NCI-H1417 treated with DMSO at 0.1 percent for 48 hours (cell line): ENCODE results near the gene PDZD2.
"Not testable (repeated sequence)": the region's sequence is repeated elsewhere in the genome, so short reads cannot be mapped to it uniquely, and the experiment has no call there.

ENCODE experiments used
- DNase-seq: peaks from one replicate; lab custom pipeline; 2025; lab: John Stamatoyannopoulos, UW

Gene PDZD2

DNA sequence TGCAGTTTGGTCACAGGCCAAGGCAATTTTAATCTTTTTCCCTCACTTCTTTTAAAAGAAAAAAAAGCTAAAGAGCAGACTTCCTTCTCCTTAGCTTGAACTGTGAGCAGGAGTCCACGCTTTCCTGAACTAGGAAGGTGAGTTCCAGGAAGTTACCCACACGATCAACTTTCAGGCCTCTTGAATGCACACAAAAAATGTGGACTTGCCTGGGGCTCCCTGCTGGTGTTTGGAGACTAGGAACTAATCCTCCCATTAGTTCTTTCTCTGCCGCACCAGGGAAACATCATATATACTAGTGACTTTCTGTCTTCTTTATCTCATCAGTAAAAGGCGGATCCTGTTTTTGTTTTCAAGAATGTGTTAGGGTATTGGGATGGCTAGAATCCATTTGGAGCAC lies 295.2 kb downstream of the PDZD2 start:
- no peak for DNase-seq

- no peak for DNase-seq
Measured at GRCh38 chr5:31935496-31936369, 296.8 kb downstream of the PDZD2 start.

- DNase-seq = no peak
Measured at GRCh38 chr5:31936683-31937082, 297.8 kb downstream of the PDZD2 start.

DNA sequence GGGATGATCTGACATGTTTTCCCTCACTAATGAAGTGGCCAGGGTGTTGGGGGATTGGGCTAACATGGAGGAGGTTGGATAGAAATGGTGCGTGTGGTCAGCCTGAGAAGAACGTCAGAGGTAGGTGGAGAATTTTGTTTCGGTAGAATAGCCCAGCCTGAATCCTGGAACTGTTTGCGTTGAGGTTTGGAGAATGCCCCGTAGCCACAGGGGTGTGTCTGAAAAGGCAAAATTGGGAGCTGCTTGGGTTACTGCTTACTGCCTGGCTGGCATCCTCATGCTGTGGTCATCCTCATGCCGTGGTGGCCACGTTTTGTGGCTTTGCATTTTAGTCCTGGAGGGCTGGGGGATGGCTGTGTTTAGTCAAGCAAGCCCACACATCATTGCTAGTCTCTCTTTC lies 298.3 kb downstream of the PDZD2 start:
- DNase-seq = no peak

- DNase-seq = no peak
Measured at GRCh38 chr5:31937703-31938102, 298.8 kb downstream of the PDZD2 start.

DNA sequence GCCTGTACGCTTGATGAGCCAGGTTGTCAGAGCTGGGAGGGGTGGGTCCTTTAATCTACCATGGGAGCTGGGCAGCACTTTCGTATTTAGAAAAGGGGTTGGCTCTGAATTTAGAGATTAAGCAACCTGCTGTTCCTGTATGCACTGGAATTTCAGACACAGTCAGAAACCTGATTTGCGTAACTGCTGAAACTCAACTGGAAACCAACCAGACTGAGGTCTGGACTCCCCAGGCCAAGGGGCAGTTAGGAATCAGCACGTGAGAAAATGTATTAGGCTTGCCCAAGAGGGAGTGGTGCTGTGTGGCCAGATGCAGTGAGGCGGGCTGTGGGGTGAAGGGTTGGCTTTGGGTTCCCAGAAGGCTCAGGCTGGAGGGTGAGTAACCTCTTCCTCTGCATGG lies 300.2 kb downstream of the PDZD2 start:
- DNase-seq = no peak

GRCh38 chr5:31941151-31941755 lies 302.3 kb downstream of the PDZD2 start:
- DNase-seq = no peak

- DNase-seq = no peak
Measured at GRCh38 chr5:31942546-31942945, 303.6 kb downstream of the PDZD2 start.

DNA sequence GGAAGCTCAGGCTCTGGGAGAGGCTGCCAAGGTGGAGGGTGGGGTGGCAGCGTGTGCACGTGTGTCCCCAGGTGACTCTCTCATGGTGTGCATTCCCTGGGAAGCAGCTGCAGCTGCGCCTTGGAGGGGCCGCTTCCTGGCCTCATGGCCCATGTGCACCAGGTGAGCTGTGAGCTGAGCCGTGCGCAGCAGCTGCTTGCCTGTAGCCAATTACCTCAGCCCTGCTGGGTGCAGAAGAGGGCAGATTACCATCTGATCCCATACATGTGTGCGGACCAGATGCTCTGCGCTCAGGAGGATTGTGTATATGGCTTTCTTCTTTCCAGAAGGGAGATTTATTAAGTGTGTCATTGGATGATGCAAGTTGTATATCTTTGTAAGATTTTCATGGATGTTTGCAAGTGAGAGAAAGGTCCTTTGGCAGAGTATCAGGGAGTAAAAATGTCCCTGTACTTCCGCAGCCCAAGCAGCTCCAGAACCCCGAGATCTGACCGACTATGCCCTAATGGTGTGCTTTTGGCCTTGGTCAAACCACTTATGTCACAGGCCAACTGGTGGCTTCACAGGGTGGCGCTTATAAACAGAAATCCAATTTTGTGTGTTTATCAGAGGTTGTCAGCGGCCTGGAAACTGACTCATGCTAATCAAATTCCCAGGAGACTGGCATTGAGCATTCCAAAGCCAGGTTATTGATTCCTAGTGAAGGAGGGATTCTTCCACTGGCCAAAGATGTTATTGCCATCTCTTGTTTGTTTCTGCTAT lies 305.9 kb downstream of the PDZD2 start:
- no peak for DNase-seq

- no peak for DNase-seq
Measured at GRCh38 chr5:31948006-31948405, 309.1 kb downstream of the PDZD2 start.

GRCh38 chr5:31952067-31952466 lies 313.1 kb downstream of the PDZD2 start:
- DNase-seq = no peak

DNA sequence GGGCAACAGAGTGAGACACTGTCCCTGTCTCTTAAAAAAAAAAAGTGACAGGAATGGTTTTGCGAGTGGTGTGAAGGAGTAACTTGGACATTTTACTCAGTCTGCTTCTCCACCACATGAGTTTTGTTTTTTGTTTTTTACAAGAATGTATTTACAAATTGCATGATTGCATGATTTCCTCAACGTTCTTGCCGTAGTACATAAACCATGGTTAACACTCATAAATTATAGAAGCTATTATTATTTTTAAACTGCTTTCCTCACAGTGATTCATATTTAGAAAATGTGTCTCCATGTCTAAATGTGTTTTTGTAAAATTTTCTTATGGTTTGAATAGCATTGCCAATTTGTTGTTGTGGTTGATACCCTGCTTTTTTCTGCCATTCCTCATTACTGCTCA lies 315.2 kb downstream of the PDZD2 start:
- no peak for DNase-seq

DNA sequence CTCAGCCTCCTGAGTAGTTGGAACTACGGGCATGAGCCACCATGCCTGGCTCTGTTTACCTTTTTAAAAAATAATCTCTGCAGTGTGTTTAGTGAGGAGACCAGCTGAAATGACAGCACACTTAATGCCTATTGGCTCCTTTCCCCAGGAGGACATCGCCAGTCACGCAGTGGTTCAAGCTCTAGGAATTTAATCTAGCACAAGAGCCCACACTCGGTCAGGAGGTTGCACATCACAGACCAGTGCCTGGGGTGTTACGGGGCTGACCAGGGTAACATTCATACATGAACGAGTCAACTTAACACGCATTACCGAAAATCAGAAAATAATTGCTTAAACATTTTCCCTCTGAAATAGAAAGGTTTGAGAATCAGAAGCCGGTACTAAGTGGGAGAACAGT lies 318.2 kb downstream of the PDZD2 start:
- no peak for DNase-seq

DNA sequence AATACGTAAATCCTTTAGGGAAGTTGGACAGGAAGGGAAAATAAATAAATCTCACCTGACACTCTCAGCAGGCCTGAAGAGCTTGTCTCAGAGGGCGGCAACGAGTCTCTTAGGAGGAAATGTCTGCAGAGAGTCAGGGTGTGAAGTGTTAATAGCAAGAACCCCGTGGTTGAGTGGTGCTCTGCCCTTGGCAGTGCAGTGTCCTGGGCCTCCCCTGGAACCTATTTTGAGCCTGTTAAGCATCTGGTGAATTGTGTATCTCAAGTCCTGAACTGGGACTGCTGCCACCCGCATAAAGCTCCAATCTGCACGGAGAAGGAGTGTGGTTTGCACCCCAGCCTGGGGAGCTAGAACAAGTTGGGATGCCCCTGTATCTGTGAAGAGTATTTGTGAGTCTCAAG lies 323.4 kb downstream of the PDZD2 start:
- no peak for DNase-seq

- DNase-seq = no peak
Measured at GRCh38 chr5:31962871-31963307, 324.0 kb downstream of the PDZD2 start.

DNA sequence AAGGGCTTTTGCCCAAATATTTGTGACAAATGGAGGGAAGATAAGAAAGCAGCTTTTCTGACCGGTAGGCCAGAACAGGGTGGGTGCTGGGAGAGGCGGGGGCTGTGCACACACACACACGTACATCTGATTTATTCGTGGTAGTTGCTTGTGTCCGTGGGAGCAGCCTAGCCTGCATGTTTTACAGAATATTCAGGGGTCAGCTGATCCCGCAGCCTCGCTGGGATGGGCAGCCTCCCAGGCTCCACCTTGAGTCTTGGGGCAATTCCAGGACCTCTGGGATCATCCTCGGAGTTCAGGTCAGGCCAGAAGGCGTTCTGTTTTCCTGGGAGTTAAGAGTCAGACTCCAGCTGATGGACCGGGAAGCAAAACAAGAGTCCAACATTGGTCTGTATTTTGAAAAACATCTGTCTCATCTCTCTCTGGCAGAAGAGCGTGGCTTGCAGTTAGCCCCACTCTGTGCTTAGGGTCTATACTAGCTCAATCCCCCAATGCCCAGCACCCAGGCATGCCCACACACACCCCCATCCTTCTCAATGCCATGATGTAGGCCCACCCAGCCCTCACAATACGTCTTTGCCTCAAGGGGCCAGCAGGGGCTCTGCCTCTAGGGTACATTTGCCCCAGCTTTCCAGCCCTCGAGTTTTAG lies 324.6 kb downstream of the PDZD2 start:
- no peak for DNase-seq

GRCh38 chr5:31964007-31964360 lies 325.1 kb downstream of the PDZD2 start:
- no peak for DNase-seq

DNA sequence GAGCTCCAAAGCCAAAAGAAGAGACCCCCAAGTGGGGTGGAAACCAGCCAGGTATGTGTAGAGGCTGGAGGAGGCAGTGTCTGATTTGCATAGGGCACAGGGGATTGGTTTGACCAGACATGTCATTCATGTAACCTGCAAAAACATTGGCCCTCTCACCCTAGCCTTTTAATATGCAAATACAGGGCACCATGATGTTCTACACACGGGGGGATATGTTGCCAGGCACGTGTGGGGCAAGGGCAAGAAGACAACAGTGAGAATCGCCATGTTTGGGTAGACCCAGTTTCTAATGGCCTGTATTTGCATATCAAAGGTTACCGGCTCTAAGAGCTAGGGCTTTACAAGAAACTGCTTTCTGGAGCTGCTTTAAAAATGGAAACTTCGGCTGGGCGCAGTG lies 326.3 kb downstream of the PDZD2 start:
- DNase-seq = no peak

DNA sequence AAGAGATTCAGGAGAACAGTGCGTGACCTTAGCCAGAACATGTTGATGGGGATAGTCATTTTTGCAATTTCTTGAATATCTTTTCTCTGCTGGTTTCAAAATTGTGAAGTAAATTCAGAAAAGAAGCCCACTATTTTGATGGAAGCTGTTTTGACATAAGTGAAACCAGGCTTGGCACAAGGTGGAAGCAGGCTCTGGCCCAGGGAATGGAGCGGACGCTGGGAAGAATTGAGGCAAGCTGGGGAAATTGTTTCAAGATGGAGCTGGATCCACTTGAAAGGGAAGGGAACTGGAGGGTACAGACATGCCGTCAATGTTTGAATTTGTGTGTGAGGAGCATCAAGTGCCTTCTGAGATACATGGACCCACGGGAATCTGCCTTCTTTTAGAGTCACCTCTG lies 328.0 kb downstream of the PDZD2 start:
- no peak for DNase-seq

DNA sequence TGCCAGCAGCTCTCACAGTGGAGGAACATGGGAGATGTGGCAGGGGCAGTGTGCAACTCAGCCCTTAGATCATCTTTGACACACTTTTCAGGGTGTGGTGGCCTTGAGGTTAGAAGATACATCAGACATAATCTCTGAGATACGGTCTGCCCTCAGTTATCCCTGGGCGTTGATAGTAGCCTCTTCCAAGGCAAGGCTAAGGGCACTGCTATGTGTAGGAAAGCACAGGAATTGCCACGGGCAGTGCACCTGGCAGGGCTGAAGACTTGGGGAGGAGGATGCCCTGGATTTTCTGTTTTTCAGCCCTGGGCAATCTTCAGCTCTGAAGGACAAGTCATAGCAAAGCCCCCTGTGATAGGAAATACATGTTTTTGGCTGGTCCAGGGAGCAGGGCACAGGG lies 328.5 kb downstream of the PDZD2 start:
- DNase-seq = no peak

DNA sequence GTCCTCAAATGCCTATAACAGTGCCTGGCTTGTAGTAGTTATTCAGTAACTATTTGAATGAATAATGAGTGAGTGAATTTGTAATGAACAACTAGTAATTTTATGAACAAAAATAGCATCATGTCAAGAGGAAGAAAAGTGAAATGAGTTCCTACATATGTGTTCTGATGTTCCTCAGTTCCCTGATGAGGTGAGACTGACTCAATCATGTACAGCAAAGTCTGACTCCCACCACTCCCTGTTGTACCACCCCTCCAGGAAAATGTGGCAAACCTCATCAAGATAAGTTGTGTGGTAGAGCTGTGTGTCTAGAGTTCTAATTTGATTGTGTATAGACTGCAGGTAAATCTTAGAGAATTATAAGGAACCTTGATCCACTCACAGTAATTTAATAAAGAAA lies 333.6 kb downstream of the PDZD2 start:
- DNase-seq = no peak

- not testable (repeated sequence) for DNase-seq
Measured at GRCh38 chr5:31975189-31975612, 336.3 kb downstream of the PDZD2 start.
